Sigmoid colon (tissue), 7 donors: Measurements from ENCODE around the gene HCN4. TPM values are rescaled to one million over a fixed set of nuclear protein-coding genes. Genes with fewer than 3 reads are reported as not detected.

Experiments used
- DNase-seq: peaks from one replicate; pipeline ENCODE4 v3.0.0-alpha.2; 2019
- H3K27ac ChIP-seq, 4 donors: fragments of 200-600 bp; sonication (generic); one replicate each; pipeline ENCODE4 v1.5.1; 2016 to 2019; ENCODE audit warnings: mild to moderate bottlenecking in 1 of 4
- H3K27me3 ChIP-seq, 3 donors: fragments of 200-600 bp; sonication (generic); one replicate each; pipeline ENCODE4 v1.5.1; 2019; ENCODE audit warnings: mild to moderate bottlenecking in 1 of 3
- H3K36me3 ChIP-seq, 4 donors: fragments of 200-600 bp; sonication (generic); one replicate each; pipeline ENCODE4 v1.5.1; 2016 to 2019
- H3K4me1 ChIP-seq, 4 donors: fragments of 200-600 bp; sonication (generic); one replicate each; pipeline ENCODE4 v1.5.1; 2017 to 2019
- H3K4me3 ChIP-seq, 4 donors: fragments of 200-600 bp; sonication (generic); one replicate each; pipeline ENCODE4 v1.5.1; 2017 to 2019; ENCODE audit warnings: mild to moderate bottlenecking in 2 of 4, moderate library complexity in 1 of 4
- H3K9me3 ChIP-seq, 4 donors: fragments of 200-600 bp in 3 of 4; sonication (generic) in 3 of 4; one replicate each; pipeline versions ENCODE4 v1.5.1 to v1.6.1; 2013 to 2019
- EP300 ChIP-seq, 4 donors: sonication (generic); formaldehyde crosslinking; IDR thresholded peaks; one replicate each; pipeline ENCODE4 v1.6.1; 2017; ENCODE audit warnings: antibody characterized with exemption in 4 of 4
- POLR2A ChIP-seq, 2 donors: fragments of 450-650 bp; IDR thresholded peaks; one replicate each; pipeline ENCODE4 v1.6.1; 2016; ENCODE audit warnings: antibody characterized with exemption in 2 of 2, mild to moderate bottlenecking in 2 of 2, moderate library complexity in 2 of 2
- POLR2AphosphoS5 ChIP-seq, 4 donors: sonication (generic); formaldehyde crosslinking; IDR thresholded peaks; one replicate each; pipeline ENCODE4 v1.6.1; 2017; ENCODE audit warnings: antibody characterized with exemption in 4 of 4
- WGBS, 2 donors: extraction: QIAGEN DNeasy Blood & Tissue Kit; methylation state at CpG; one replicate each; pipeline ENCODE4 v1.1.7; 2013; 5-methylcytosine and 5-hydroxymethylcytosine counted together
- intact Hi-C: fragments of 100-400 bp; cut with DNase I; formaldehyde crosslinking; loops from one replicate; pipeline ENCODE4 v1.15.1; 2023
- polyA plus RNA-seq, 3 donors: library from polyadenylated mRNA; stranded (reverse); fragments of 200-250 nt; gene quantifications; one replicate each; pipeline ENCODE4 v1.2.3, GENCODE V29; 2013
- total RNA-seq, 4 donors: library from RNA; depleted of rRNA; stranded (reverse); fragments of >200 nt; gene quantifications; one replicate each; pipeline ENCODE4 v1.1.0, GENCODE V29; 2016
- TF ChIP-seq, protein P1 (sequence below), 4 experiments: fragments of 450-650 bp in 3 of 4; fragments of 200-600 bp in 1 of 4; IDR thresholded peaks; one replicate each; pipeline ENCODE4 v1.5.1; 2016 to 2019; ENCODE audit warnings: antibody characterized with exemption in 4 of 4, mild to moderate bottlenecking in 3 of 4, moderate library complexity in 2 of 4
- donor health status: healthy with polysubstance abuse.
- donor health status: Bipolar disorder and iron deficiency.
- donor health status: healthy.

Gene HCN4
- total and polyA plus RNA-seq, 7 donors = under 0.01 to 0.04 TPM; not detected in 5

DNA sequence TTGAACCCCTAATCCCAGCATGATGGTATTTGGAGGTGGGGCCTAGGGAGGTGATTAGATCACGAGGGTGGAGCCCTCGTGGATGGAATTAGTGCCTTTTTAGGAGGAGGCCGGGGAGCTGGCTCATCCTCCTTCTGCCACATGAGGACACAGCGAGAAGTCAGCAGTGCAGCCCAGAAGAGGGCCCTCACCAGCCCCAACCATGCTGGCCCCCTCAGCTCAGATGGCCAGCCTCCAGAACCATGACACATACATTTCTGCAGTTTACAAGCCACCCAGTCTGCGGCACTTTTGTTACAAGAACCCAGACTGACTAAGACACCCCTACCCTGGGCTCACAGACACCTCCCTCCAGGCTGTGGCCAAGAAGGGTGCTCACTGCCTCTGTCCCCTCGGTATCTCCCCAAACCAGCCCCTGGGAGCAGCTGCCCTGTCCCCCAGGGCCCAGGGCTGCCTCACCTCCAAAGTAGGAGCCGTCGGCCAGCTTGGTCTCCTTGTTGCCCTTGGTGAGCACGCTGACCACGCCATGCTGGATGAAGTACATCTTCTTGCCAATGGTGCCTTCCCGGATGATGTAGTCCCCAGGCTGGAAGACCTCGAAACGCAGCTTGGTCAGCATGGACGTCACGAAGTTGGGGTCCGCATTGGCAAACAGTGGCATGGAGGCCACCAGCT lies 44.1 kb downstream of the HCN4 start:
- Histone ChIP-seq H3K9me3 (no peaks in the 10 kb centered on the region), H3K36me3 (no peaks in the 10 kb centered on the region), H3K27me3 (peaks cover 0 to 41% (median 0%) of the 10 kb centered on the region in 3 donors), H3K4me1 (no peaks in the 10 kb centered on the region), H3K27ac (no peak overlapping the region), H3K4me3 (no peak overlapping the region)
- intact Hi-C loops = no loop called here
- DNase-seq = no peak
- TF ChIP-seq, protein P1, sequence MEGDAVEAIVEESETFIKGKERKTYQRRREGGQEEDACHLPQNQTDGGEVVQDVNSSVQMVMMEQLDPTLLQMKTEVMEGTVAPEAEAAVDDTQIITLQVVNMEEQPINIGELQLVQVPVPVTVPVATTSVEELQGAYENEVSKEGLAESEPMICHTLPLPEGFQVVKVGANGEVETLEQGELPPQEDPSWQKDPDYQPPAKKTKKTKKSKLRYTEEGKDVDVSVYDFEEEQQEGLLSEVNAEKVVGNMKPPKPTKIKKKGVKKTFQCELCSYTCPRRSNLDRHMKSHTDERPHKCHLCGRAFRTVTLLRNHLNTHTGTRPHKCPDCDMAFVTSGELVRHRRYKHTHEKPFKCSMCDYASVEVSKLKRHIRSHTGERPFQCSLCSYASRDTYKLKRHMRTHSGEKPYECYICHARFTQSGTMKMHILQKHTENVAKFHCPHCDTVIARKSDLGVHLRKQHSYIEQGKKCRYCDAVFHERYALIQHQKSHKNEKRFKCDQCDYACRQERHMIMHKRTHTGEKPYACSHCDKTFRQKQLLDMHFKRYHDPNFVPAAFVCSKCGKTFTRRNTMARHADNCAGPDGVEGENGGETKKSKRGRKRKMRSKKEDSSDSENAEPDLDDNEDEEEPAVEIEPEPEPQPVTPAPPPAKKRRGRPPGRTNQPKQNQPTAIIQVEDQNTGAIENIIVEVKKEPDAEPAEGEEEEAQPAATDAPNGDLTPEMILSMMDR (IDR thresholded peaks at IDR 0.05) = no peak
- no peak for TF ChIP-seq POLR2A (IDR thresholded peaks at IDR 0.05)
- TF ChIP-seq POLR2AphosphoS5 (IDR thresholded peaks at IDR 0.05) = no peak
- no peak for TF ChIP-seq EP300 (IDR thresholded peaks at IDR 0.05)
- WGBS, 2 donors = 94 to 95% methylated on average over 16 of the region's 16 CpGs

DNA sequence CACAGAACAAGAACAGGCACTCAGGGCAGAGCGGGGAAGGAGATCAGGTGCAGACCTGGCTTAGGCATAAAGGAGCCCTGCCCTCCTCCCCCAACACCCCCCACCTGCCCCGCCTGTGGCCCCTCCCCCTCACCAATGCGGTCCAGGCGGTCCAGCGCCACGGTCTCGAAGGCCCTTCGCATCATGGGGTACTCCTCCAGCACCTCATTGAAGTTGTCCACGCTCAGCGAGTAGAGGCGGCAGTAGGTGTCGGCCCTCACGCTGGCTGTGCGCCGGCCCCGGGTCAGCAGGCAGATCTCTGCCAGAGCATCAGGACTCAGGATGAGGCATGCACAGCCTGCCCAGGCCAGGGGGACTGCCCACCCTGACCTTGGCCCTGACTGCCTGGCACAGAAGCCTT lies 44.8 kb downstream of the HCN4 start:
- no peaks in the 10 kb centered on the region for H3K4me1 ChIP-seq
- no peak overlapping the region for H3K4me3 ChIP-seq
- DNase-seq = peak; percentile 54
- no peaks in the 10 kb centered on the region for H3K9me3 ChIP-seq
- no peak overlapping the region for H3K27ac ChIP-seq
- TF ChIP-seq POLR2A (IDR thresholded peaks at IDR 0.05) = no peak
- TF ChIP-seq, protein P1 (IDR thresholded peaks at IDR 0.05) = no peak
- H3K36me3 ChIP-seq = no peaks in the 10 kb centered on the region
- intact Hi-C loops = no loop called here
- H3K27me3 ChIP-seq = peaks cover 0 to 48% (median 4%) of the 10 kb centered on the region in 3 donors
- 95 to 96% methylated on average over 16 of the region's 16 CpGs for WGBS, 2 donors

DNA sequence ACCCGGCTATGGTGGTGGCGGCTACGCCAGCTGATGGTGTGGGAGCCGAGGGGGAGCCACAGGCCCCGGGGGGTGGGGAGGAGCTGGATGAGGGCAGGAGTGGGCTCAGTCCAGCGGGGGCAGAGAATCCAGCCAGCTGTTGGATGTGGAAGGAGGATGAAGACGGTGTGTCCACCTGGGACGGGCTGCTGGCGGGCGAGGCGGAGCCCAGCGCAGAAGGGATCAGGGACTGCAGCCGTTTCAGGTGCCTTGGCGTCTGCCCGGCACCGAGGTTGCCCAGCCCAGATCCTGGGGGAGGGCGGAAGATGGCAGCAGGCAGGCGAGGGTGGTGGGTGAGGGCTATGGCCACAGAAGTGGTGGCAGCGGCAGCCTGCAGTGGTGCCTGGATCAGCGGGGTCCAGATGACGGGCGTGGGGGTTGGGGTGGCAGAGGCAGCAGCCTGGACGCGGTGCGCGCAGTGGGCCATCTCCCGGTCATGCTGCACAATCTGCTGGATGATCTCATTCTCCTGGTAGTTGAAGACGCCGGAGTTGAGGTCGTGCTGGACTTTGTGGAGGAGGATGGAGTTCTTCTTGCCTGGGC lies 45.3 kb downstream of the HCN4 start:
- TF ChIP-seq POLR2AphosphoS5 (IDR thresholded peaks at IDR 0.05) = no peak
- TF ChIP-seq POLR2A (IDR thresholded peaks at IDR 0.05) = no peak
- WGBS, 2 donors = 92 to 94% methylated on average over 30 of the region's 30 CpGs
- Histone ChIP-seq H3K27me3 (peaks cover 0 to 52% (median 9%) of the 10 kb centered on the region in 3 donors), H3K4me3 (no peak overlapping the region), H3K27ac (no peak overlapping the region), H3K36me3 (no peaks in the 10 kb centered on the region), H3K9me3 (no peaks in the 10 kb centered on the region), H3K4me1 (no peaks in the 10 kb centered on the region)
- intact Hi-C loops = no loop called here
- DNase-seq = no peak

DNA sequence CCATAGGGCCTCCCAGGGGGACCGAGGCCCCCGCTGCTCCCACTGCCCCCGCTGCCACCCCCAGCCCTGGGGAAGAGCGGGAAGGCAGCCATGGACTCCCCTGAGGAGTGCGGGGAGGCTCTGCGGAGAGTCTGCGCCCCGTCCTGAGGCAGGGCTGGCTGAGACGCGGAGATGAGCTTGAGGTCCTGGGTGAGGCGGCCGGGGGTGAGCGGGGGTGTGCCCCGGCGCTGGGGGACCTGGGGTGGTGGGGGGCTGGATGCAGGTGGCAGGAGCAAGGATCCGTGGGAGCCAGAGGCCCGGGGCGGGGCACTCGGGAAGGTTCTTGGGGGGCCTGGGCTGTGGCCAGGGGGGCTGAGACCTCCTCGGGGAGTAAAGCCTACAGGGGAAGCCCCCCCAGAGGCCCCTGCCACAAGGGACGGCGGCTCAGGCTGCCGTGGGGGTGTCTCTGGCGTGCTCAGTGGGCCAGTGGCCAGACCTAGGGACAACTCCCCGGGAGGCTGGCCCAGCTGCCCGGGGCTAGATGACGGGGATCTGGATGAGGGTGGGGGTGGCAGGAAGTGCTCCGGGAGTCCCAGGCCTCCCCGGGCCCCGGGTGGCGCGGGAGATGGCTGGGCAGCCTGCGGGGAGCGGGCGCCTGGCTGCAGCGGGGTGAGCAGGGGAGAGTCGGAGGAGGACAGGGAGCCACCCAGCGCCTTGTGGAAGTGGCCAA lies 45.9 kb downstream of the HCN4 start:
- Histone ChIP-seq H3K9me3 (no peaks in the 10 kb centered on the region), H3K36me3 (no peaks in the 10 kb centered on the region), H3K4me3 (no peak overlapping the region), H3K27me3 (peaks cover 0 to 52% (median 9%) of the 10 kb centered on the region in 3 donors), H3K4me1 (no peaks in the 10 kb centered on the region), H3K27ac (no peak overlapping the region)
- intact Hi-C loops = no loop called here
- no peak for TF ChIP-seq POLR2A (IDR thresholded peaks at IDR 0.05)
- no peak for TF ChIP-seq POLR2AphosphoS5 (IDR thresholded peaks at IDR 0.05)
- TF ChIP-seq EP300 (IDR thresholded peaks at IDR 0.05) = no peak
- TF ChIP-seq, protein P1 (IDR thresholded peaks at IDR 0.05) = no peak
- DNase-seq = peak; percentile 54
- 86 to 87% methylated on average over 38 of the region's 38 CpGs for WGBS, 2 donors
